H1 (cell line): ENCODE results near the gene BORA. TPM values are rescaled to one million over a fixed set of nuclear protein-coding genes. Genes with fewer than 3 reads are reported as not detected.

Experiments
- CTCF ChIA-PET: fragments of 300-600 bp; sonication (Branson Sonifier 250); formaldehyde crosslinking; loops from one replicate; lab custom pipeline; 2021; ENCODE audit not compliant: partially characterized antibody; lab: Charles Lee
- POLR2A ChIA-PET: fragments of 300-600 bp; sonication (Branson Sonifier 250); formaldehyde crosslinking; loops from one replicate; lab custom pipeline; 2021; ENCODE audit warnings: inconsistent platforms; ENCODE audit not compliant: partially characterized antibody; lab: Charles Lee
- DNase-seq, 2 experiments: peaks; one replicate each; pipeline versions ENCODE4 v3.0.0 to v3.0.0-alpha.2; 2010 to 2022; ENCODE audit warnings: low spot score in 2 of 2, low read depth in 1 of 2, mixed read lengths in 1 of 2
- FAIRE-seq: peaks from 2 replicates; lab custom pipeline; 2011; peaks lifted over from hg19 to GRCh38; lab: Jason Lieb, UNC
- H2AFZ ChIP-seq: 2 replicates; pipeline ENCODE4 v1.8.1; 2012; ENCODE audit warnings: low read length, inconsistent platforms
- H2AK5ac ChIP-seq: 2 replicates; pipeline ENCODE4 v1.6.1; 2013; ENCODE audit warnings: low read depth, low read length
- H2BK120ac ChIP-seq: replicated peaks from 2 replicates; pipeline ENCODE3; 2013; ENCODE audit warnings: low read depth, low read length, inconsistent platforms
- H2BK12ac ChIP-seq: 2 replicates; pipeline ENCODE4 v1.6.1; 2013; ENCODE audit warnings: low read depth, low read length
- H2BK15ac ChIP-seq: 2 replicates; pipeline ENCODE4 v1.6.1; 2013; ENCODE audit warnings: low read length
- H2BK20ac ChIP-seq: 2 replicates; pipeline ENCODE4 v1.6.1; 2013; ENCODE audit warnings: low read length
- H2BK5ac ChIP-seq: 2 replicates; pipeline ENCODE4 v1.6.1; 2013; ENCODE audit warnings: low read depth, low read length
- H3K14ac ChIP-seq: 2 replicates; pipeline ENCODE4 v1.6.1; 2013; ENCODE audit warnings: inconsistent platforms; ENCODE audit not compliant: insufficient read length
- H3K18ac ChIP-seq: 2 replicates; pipeline ENCODE4 v1.6.1; 2013; ENCODE audit warnings: low read length; ENCODE audit errors: extremely low read depth
- H3K23ac ChIP-seq: 2 replicates; pipeline ENCODE4 v1.6.1; 2013; ENCODE audit warnings: inconsistent platforms; ENCODE audit not compliant: insufficient read length
- H3K23me2 ChIP-seq: 2 replicates; pipeline ENCODE4 v1.6.1; 2013; ENCODE audit warnings: low read depth, low read length
- H3K27ac ChIP-seq: 2 replicates; pipeline ENCODE4 v1.6.1; 2011; ENCODE audit warnings: low read depth, low read length, inconsistent platforms
- H3K27me3 ChIP-seq, 4 experiments: replicated peaks in 1 of 4; 1 replicate in 1 of 4; 2 replicates in 3 of 4; pipeline versions ENCODE4 v1.6.1 to v1.8.1; 2011 to 2013; ENCODE audit warnings: low read length in 3 of 4, mild to moderate bottlenecking in 3 of 4, inconsistent platforms in 2 of 4, mixed read lengths in 2 of 4, moderate library complexity in 1 of 4; ENCODE audit not compliant: control insufficient read depth in 3 of 4, insufficient read depth in 3 of 4; ENCODE audit errors: extremely low read depth in 1 of 4
- H3K36me3 ChIP-seq, 4 experiments: 2 replicates each; pipeline versions ENCODE4 v1.6.1 to v1.8.1; 2011 to 2013; ENCODE audit warnings: mild to moderate bottlenecking in 4 of 4, low read length in 3 of 4, moderate library complexity in 2 of 4, control low read depth in 1 of 4, inconsistent platforms in 1 of 4; ENCODE audit not compliant: insufficient read depth in 4 of 4, control insufficient read depth in 2 of 4
- H3K4ac ChIP-seq: replicated peaks from 2 replicates; pipeline ENCODE3; 2013; ENCODE audit warnings: low read length, low read depth, mixed read lengths, inconsistent platforms; ENCODE audit not compliant: insufficient read length
- H3K4me1 ChIP-seq, 4 experiments: replicated peaks in 1 of 4; 1 replicate in 1 of 4; 2 replicates in 3 of 4; pipeline versions ENCODE4 v1.6.1 to v1.8.1; 2011 to 2013; ENCODE audit warnings: low read length in 3 of 4, inconsistent platforms in 2 of 4, mixed read lengths in 1 of 4; ENCODE audit not compliant: insufficient read depth in 4 of 4, control insufficient read depth in 3 of 4
- H3K4me2 ChIP-seq, 2 experiments: 2 replicates each; pipeline versions ENCODE4 v1.6.1 to v1.8.1; 2011 to 2013; ENCODE audit warnings: low read depth in 2 of 2, low read length in 2 of 2, control low read depth in 1 of 2, inconsistent platforms in 1 of 2, mild to moderate bottlenecking in 1 of 2; ENCODE audit not compliant: insufficient read depth in 1 of 2
- H3K4me3 ChIP-seq, 4 experiments: fragments of 200-600, 300-600 bp in 1 of 4; sonication (generic), shearing (Covaris generic), sonication (Bioruptor Twin) in 1 of 4; 2 replicates each; pipeline versions ENCODE4 v1.5.1 to v1.8.1; 2011 to 2016; ENCODE audit warnings: low read length in 4 of 4, low read depth in 3 of 4, control low read depth in 2 of 4, inconsistent platforms in 2 of 4, mild to moderate bottlenecking in 2 of 4, mixed read lengths in 1 of 4, moderate library complexity in 1 of 4; ENCODE audit not compliant: insufficient read depth in 2 of 4; ENCODE audit errors: extremely low read depth in 1 of 4
- H3K56ac ChIP-seq: replicated peaks from 2 replicates; pipeline ENCODE3; 2013; ENCODE audit warnings: low read depth, mild to moderate bottlenecking, mixed read lengths, low read length, inconsistent platforms; ENCODE audit not compliant: insufficient read length
- H3K79me1 ChIP-seq: 2 replicates; pipeline ENCODE4 v1.6.1; 2013; ENCODE audit warnings: low read depth, low read length, control low read depth
- H3K79me2 ChIP-seq, 2 experiments: 2 replicates each; pipeline versions ENCODE4 v1.6.1 to v1.8.1; 2012 to 2013; ENCODE audit warnings: low read length in 2 of 2, mild to moderate bottlenecking in 2 of 2, inconsistent platforms in 1 of 2; ENCODE audit not compliant: insufficient read depth in 2 of 2, control insufficient read depth in 1 of 2
- H3K9ac ChIP-seq, 4 experiments: replicated peaks in 1 of 4; 1 replicate in 1 of 4; 2 replicates in 3 of 4; pipeline versions ENCODE4 v1.6.1 to v1.8.1; 2011 to 2013; ENCODE audit warnings: low read depth in 3 of 4, low read length in 3 of 4, control low read depth in 2 of 4, mild to moderate bottlenecking in 2 of 4, moderate library complexity in 2 of 4, inconsistent platforms in 1 of 4; ENCODE audit errors: extremely low read depth in 1 of 4
- H3K9me3 ChIP-seq, 2 experiments: 2 replicates each; pipeline versions ENCODE4 v1.6.1 to v1.8.1; 2012 to 2013; ENCODE audit warnings: mild to moderate bottlenecking in 2 of 2, moderate library complexity in 2 of 2, control low read depth in 1 of 2, inconsistent platforms in 1 of 2, low read depth in 1 of 2, low read length in 1 of 2, mixed read lengths in 1 of 2; ENCODE audit not compliant: insufficient read depth in 2 of 2
- H4K20me1 ChIP-seq, 2 experiments: replicated peaks in 1 of 2; 2 replicates each; pipeline versions ENCODE3 to v1.8.1; 2011 to 2013; ENCODE audit warnings: inconsistent platforms in 2 of 2, low read length in 2 of 2, mild to moderate bottlenecking in 1 of 2; ENCODE audit not compliant: insufficient read depth in 2 of 2, control insufficient read depth in 1 of 2
- H4K5ac ChIP-seq: 2 replicates; pipeline ENCODE4 v1.6.1; 2013; ENCODE audit warnings: low read length, low read depth, mixed read lengths, inconsistent platforms; ENCODE audit not compliant: insufficient read length
- H4K8ac ChIP-seq: 2 replicates; pipeline ENCODE4 v1.8.0; 2013; ENCODE audit warnings: mild to moderate bottlenecking, moderate library complexity, low read length, inconsistent platforms; ENCODE audit not compliant: insufficient read depth; ENCODE audit errors: extremely low read depth
- H4K91ac ChIP-seq: replicated peaks from 2 replicates; pipeline ENCODE3; 2013; ENCODE audit warnings: low read length, mixed read lengths, inconsistent platforms; ENCODE audit not compliant: insufficient read length
- ASH2L ChIP-seq: fragments of 200-600, 300-600 bp; sonication (generic); IDR thresholded peaks from one replicate; pipeline ENCODE4 v1.7.1; 2017; ENCODE audit warnings: low read length
- BCL11A ChIP-seq, 2 experiments: IDR thresholded peaks; one replicate each; pipeline ENCODE4 v1.6.1; 2011; ENCODE audit warnings: low read depth in 2 of 2, low read length in 2 of 2, mild to moderate bottlenecking in 2 of 2
- CBX5 ChIP-seq: fragments of 300-800, 300-1000 bp; sonication (generic); IDR thresholded peaks from 2 replicates; pipeline ENCODE4 v1.7.1; 2016; ENCODE audit warnings: antibody characterized with exemption, low read length, low read depth
- CREB1 ChIP-seq: IDR thresholded peaks from 2 replicates; pipeline ENCODE4 v1.6.1; 2012; ENCODE audit warnings: inconsistent platforms
- CTBP2 ChIP-seq: IDR thresholded peaks from 2 replicates; pipeline ENCODE4 v1.7.0; 2011; ENCODE audit warnings: borderline replicate concordance, mild to moderate bottlenecking, moderate library complexity, mixed read lengths, low read length; ENCODE audit not compliant: insufficient read depth, insufficient read length
- EZH2 ChIP-seq: fragments of 200-600 bp; sonication (generic); IDR thresholded peaks from 2 replicates; pipeline ENCODE4 v1.7.1; 2012; ENCODE audit warnings: low read depth, mild to moderate bottlenecking, moderate library complexity, low read length, inconsistent platforms; ENCODE audit not compliant: severe bottlenecking
- FOSL1 ChIP-seq: IDR thresholded peaks from 2 replicates; pipeline ENCODE4 v1.6.1; 2011; ENCODE audit warnings: mild to moderate bottlenecking, low read depth, low read length, moderate library complexity; ENCODE audit not compliant: insufficient read depth
- GTF2F1 ChIP-seq: IDR thresholded peaks from 2 replicates; pipeline ENCODE4 v1.6.1; 2012; ENCODE audit warnings: low read depth, low read length, improper control_type of control experiment, borderline replicate concordance
- KDM5A ChIP-seq: fragments of 200-600 bp; IDR thresholded peaks from 2 replicates; pipeline ENCODE4 v1.7.1; 2012; ENCODE audit warnings: mild to moderate bottlenecking, low read length, inconsistent platforms, mixed read lengths
- NRF1 ChIP-seq: IDR thresholded peaks from 2 replicates; pipeline ENCODE4 v1.6.1; 2011; ENCODE audit warnings: mild to moderate bottlenecking, low read depth, low read length, improper control_type of control experiment
- PHF8 ChIP-seq: fragments of 200-600 bp; sonication (generic); conservative IDR thresholded peaks from 2 replicates; pipeline ENCODE4 v1.7.1; 2012; ENCODE audit warnings: low read depth, mild to moderate bottlenecking, inconsistent platforms, low read length, moderate library complexity
- POLR2A ChIP-seq, 2 experiments: IDR thresholded peaks; 1 replicate in 1 of 2; 2 replicates in 1 of 2; pipeline ENCODE4 v1.6.1; 2011; ENCODE audit warnings: low read depth in 2 of 2, low read length in 2 of 2, mild to moderate bottlenecking in 2 of 2; ENCODE audit errors: control extremely low read depth in 1 of 2
- RBBP5 ChIP-seq: IDR thresholded peaks from 2 replicates; pipeline ENCODE4 v1.7.1; 2012; ENCODE audit warnings: low read depth, mild to moderate bottlenecking, inconsistent platforms, low read length, moderate library complexity, borderline replicate concordance
- SIRT6 ChIP-seq: IDR thresholded peaks from one replicate; pipeline ENCODE4 v1.7.1; 2012; ENCODE audit warnings: low read length, inconsistent platforms
- SP2 ChIP-seq: IDR thresholded peaks from 2 replicates; pipeline ENCODE4 v1.6.1; 2012; ENCODE audit warnings: mild to moderate bottlenecking, low read length, inconsistent platforms
- SRF ChIP-seq: IDR thresholded peaks from 2 replicates; pipeline ENCODE4 v1.6.1; 2011; ENCODE audit warnings: mild to moderate bottlenecking, low read depth, low read length, moderate library complexity
- TAF7 ChIP-seq: optimal IDR thresholded peaks from 2 replicates; pipeline ENCODE3; 2011; ENCODE audit warnings: low read depth, mild to moderate bottlenecking, inconsistent platforms, low read length, moderate library complexity, borderline replicate concordance
- polyA plus RNA-seq, 7 experiments: library from polyadenylated mRNA; depleted of rRNA in 3 of 7; stranded (reverse) in 5 of 7; unstranded in 2 of 7; fragments of >200 nt in 5 of 7; fragments of 200-250 nt in 2 of 7; gene quantifications; 1 replicate in 5 of 7; 2 replicates in 1 of 7; 4 replicates in 1 of 7; pipeline versions ENCODE4 v1.2.1 to v1.2.3, GENCODE V29; 2011 to 2013; ENCODE audit warnings: missing spikeins in 2 of 7, mixed read lengths in 2 of 7
- total RNA-seq: library from RNA; stranded (reverse); fragmentation: NEBNext Ultra II Directional; extraction: Animal tissue kit (Norgen Biotek cat#: 25700); gene quantifications from 2 replicates; pipeline ENCODE4 v1.2.1, GENCODE V29; 2021

The BORA gene
- total and polyA plus RNA-seq, 2 of the 8 experiments (the other 6 are each of a cell fraction or from before 2014, with no cell fraction given): 4.9 to 12.9 TPM

DNA sequence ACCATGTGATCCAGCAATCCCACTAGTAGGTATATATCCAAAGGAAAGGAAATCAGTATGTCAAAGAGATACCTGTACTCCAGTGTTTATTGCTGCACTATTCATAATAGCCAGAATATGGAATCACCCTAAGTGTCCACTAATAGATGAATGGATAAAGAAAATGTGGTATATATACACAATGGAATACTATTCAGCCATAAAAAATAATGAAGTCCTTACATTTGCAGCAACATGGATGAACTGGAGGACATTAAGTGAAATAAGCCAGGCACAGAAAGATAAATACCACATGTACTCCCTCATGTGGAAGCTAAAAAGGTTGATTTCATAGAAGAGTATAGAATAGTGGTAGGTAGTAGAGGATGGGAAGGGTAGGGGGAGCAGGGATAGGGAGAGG is 23.5 kb downstream of the BORA start:
- H3K4me2 ChIP-seq: no peak overlapping the region
- no peak overlapping the region for H2AK5ac ChIP-seq
- H2BK15ac ChIP-seq: no peak overlapping the region
- H3K27me3 ChIP-seq: no peaks in the 10 kb centered on the region
- no peak overlapping the region for H4K91ac ChIP-seq
- no peak overlapping the region for H2BK120ac ChIP-seq
- no peak overlapping the region for H2BK12ac ChIP-seq
- H3K36me3 ChIP-seq: peaks cover 6 to 70% (median 28%) of the 10 kb centered on the region in 4 experiments
- H4K5ac ChIP-seq: no peak overlapping the region
- H3K79me1 ChIP-seq: no peaks in the 10 kb centered on the region
- no peak overlapping the region for H3K27ac ChIP-seq
- no peaks in the 10 kb centered on the region for H4K20me1 ChIP-seq
- H3K18ac ChIP-seq: no peak overlapping the region
- no peaks in the 10 kb centered on the region for H3K23me2 ChIP-seq
- H4K8ac ChIP-seq: no peak overlapping the region
- H2AFZ ChIP-seq: no peak overlapping the region
- H3K79me2 ChIP-seq: no peaks in the 10 kb centered on the region
- no peak overlapping the region for H3K56ac ChIP-seq
- H3K4me3 ChIP-seq: no peak overlapping the region
- no peak overlapping the region for H3K14ac ChIP-seq
- no peak overlapping the region for H3K23ac ChIP-seq
- POLR2A ChIA-PET: interaction anchor here (0.9 to 1.6 kb wide), 3 partner anchors 13 to 30 kb away, joined by 3 to 4 read pairs (median 3); partner anchors contain the start of gene DIS3
- CTCF ChIA-PET: interaction anchor here (0.9 kb wide), 1 partner anchor 8 kb away, joined by 3 read pairs; no protein-coding TSS in a partner anchor
- DNase-seq: no peak
- FAIRE-seq: no peak
- H3K9ac ChIP-seq: no peak overlapping the region
- H3K4ac ChIP-seq: no peak overlapping the region
- H3K4me1 ChIP-seq: no peaks in the 10 kb centered on the region
- H2BK5ac ChIP-seq: no peak overlapping the region
- no peaks in the 10 kb centered on the region for H3K9me3 ChIP-seq
- H2BK20ac ChIP-seq: no peak overlapping the region
- no peak for TF ChIP-seq KDM5A
- TF ChIP-seq SIRT6: no peak
- TF ChIP-seq ASH2L: no peak
- no peak for TF ChIP-seq EZH2
- TF ChIP-seq CBX5: no peak
- TF ChIP-seq PHF8: no peak
- no peak for TF ChIP-seq FOSL1
- TF ChIP-seq GTF2F1: no peak
- no peak for TF ChIP-seq CREB1
- no peak for TF ChIP-seq RBBP5
- TF ChIP-seq NRF1: no peak
- no peak for TF ChIP-seq BCL11A (IDR thresholded peaks at IDR 0.05; ENCODE audit: low read depth in 2 of 2, low read length in 2 of 2)
- no peak for TF ChIP-seq CTBP2
- TF ChIP-seq TAF7: no peak
- no peak for TF ChIP-seq SP2
- no peak for TF ChIP-seq POLR2A (IDR thresholded peaks at IDR 0.05; ENCODE audit: control extremely low read depth in 1 of 2, low read depth in 2 of 2, low read length in 2 of 2)
- TF ChIP-seq SRF: no peak
